RCC 7860 (cell line): ENCODE results near the gene LTB4R2.

Experiments
- DNase-seq: peaks from one replicate; pipeline ENCODE4 v3.0.0-alpha.2; 2015; ENCODE audit warnings: low spot score
- FAIRE-seq: peaks from 2 replicates; lab custom pipeline; 2012; peaks lifted over from hg19 to GRCh38; lab: Jason Lieb, UNC

Gene LTB4R2

GRCh38 chr14:24274101-24274543, 35.8 kb upstream of the LTB4R2 start:
- FAIRE-seq (no peak), DNase-seq (no peak)

GRCh38 chr14:24277071-24277470, 32.9 kb upstream of the LTB4R2 start:
- FAIRE-seq: no peak
- no peak for DNase-seq

GRCh38 chr14:24277606-24278321, 32.2 kb upstream of the LTB4R2 start:
- DNase-seq: no peak
- no peak for FAIRE-seq

GRCh38 chr14:24278424-24278823, 31.5 kb upstream of the LTB4R2 start:
- FAIRE-seq (no peak), DNase-seq (no peak)

GRCh38 chr14:24279301-24280186, 30.4 kb upstream of the LTB4R2 start:
- DNase-seq (peak; percentile 3), FAIRE-seq (no peak)

- DNase-seq (no peak), FAIRE-seq (no peak)
Measured at GRCh38 chr14:24280797-24281460, 29.0 kb upstream of the LTB4R2 start.

- DNase-seq (no peak), FAIRE-seq (no peak)
Measured at GRCh38 chr14:24281636-24282035, 28.3 kb upstream of the LTB4R2 start.

GRCh38 chr14:24282736-24283135, 27.2 kb upstream of the LTB4R2 start:
- no peak for FAIRE-seq
- no peak for DNase-seq

GRCh38 chr14:24283796-24284460, 26.0 kb upstream of the LTB4R2 start:
- FAIRE-seq: no peak
- no peak for DNase-seq

- FAIRE-seq (no peak), DNase-seq (no peak)
Measured at GRCh38 chr14:24284501-24285035, 25.4 kb upstream of the LTB4R2 start.

- no peak for FAIRE-seq
Measured at GRCh38 chr14:24285351-24285750, 24.6 kb upstream of the LTB4R2 start.

GRCh38 chr14:24286996-24287395, 22.9 kb upstream of the LTB4R2 start:
- no peak for DNase-seq
- FAIRE-seq: no peak

More at GRCh38 chr14:24285351-24285750, 24.6 kb upstream of the LTB4R2 start:
- DNase-seq: no peak

- no peak for FAIRE-seq
- DNase-seq: no peak
Measured at GRCh38 chr14:24289649-24290280, 20.2 kb upstream of the LTB4R2 start.

- FAIRE-seq (no peak), DNase-seq (no peak)
Measured at GRCh38 chr14:24290746-24291145, 19.2 kb upstream of the LTB4R2 start.

GRCh38 chr14:24291446-24292117, 18.4 kb upstream of the LTB4R2 start:
- DNase-seq (no peak), FAIRE-seq (no peak)

- no peak for FAIRE-seq
- DNase-seq: no peak
Measured at GRCh38 chr14:24292118-24292807, 17.7 kb upstream of the LTB4R2 start.

GRCh38 chr14:24293525-24293924, 16.4 kb upstream of the LTB4R2 start:
- FAIRE-seq (no peak), DNase-seq (no peak)

GRCh38 chr14:24296341-24297157, 13.4 kb upstream of the LTB4R2 start:
- FAIRE-seq: no peak

More at GRCh38 chr14:24296341-24297157, 13.4 kb upstream of the LTB4R2 start:
- peak; percentile 70 for DNase-seq
